Keratinocyte (primary cell): ENCODE results near the gene S1PR3.

Source experiments
- CTCF ChIP-seq, 3 experiments: IDR thresholded peaks in 1 of 3; conservative IDR thresholded peaks in 1 of 3; optimal IDR thresholded peaks in 1 of 3; 2 replicates in 2 of 3; 3 replicates in 1 of 3; pipeline versions ENCODE3 to v1.5.1; 2011; ENCODE audit warnings: low read length in 3 of 3, mild to moderate bottlenecking in 3 of 3, moderate library complexity in 2 of 3, control low read depth in 1 of 3, inconsistent platforms in 1 of 3; ENCODE audit not compliant: insufficient read depth in 2 of 3; ENCODE audit errors: extremely low read depth in 1 of 3
- EZH2 ChIP-seq: IDR thresholded peaks from one replicate; pipeline ENCODE4 v1.6.1; 2012; ENCODE audit warnings: inconsistent platforms, mild to moderate bottlenecking, low read length, moderate library complexity

- no peak for TF ChIP-seq CTCF (optimal IDR thresholded peaks at IDR 0.05 in 1 of 3, IDR thresholded peaks at IDR 0.05 in 1 of 3, conservative IDR thresholded peaks at IDR 0.05 in 1 of 3; ENCODE audit: extremely low read depth in 1 of 3, insufficient read depth in 2 of 3, low read length in 3 of 3)
- no peak for TF ChIP-seq EZH2
Measured at GRCh38 chr9:88985616-88986015, 5.7 kb upstream of the S1PR3 start.
